ENCODE results near the gene PVRIG.
"Not testable (repeated sequence)": the region's sequence is repeated elsewhere in the genome, so short reads cannot be mapped to it uniquely, and the experiment has no call there.

Gene PVRIG

GRCh38 chr7:100200693-100201092, 19.1 kb upstream of the PVRIG start:
- H3K36me3 ChIP-seq (ENCODE audit: insufficient read depth, low read length) = no peaks in the 10 kb centered on the region
- no peak overlapping the region for H3K4me3 ChIP-seq (ENCODE audit: low read length)
- H3K27me3 ChIP-seq (ENCODE audit: control insufficient read depth, insufficient read depth, low read length) = peaks cover 45% of the 10 kb centered on the region
- H3K4me1 ChIP-seq (ENCODE audit: control insufficient read depth, insufficient read depth, low read length) = no peaks in the 10 kb centered on the region
- H3K4me2 ChIP-seq (ENCODE audit: low read length) = no peak overlapping the region
- H3K9ac ChIP-seq (ENCODE audit: low read depth, low read length) = no peak overlapping the region
- no peaks in the 10 kb centered on the region for H3K9me3 ChIP-seq (replicated peaks; ENCODE audit: low read length)

- no peaks in the 10 kb centered on the region for H3K36me3 ChIP-seq (ENCODE audit: insufficient read depth, low read length)
- no peak overlapping the region for H3K4me3 ChIP-seq (ENCODE audit: low read length)
Observed at GRCh38 chr7:100204454-100204853, 15.3 kb upstream of the PVRIG start.

GRCh38 chr7:100208911-100209408, 10.8 kb upstream of the PVRIG start:
- Histone ChIP-seq H3K36me3 (ENCODE audit: insufficient read depth, low read length) (no peaks in the 10 kb centered on the region), H3K4me1 (ENCODE audit: control insufficient read depth, insufficient read depth, low read length) (no peaks in the 10 kb centered on the region), H3K9ac (ENCODE audit: low read depth, low read length) (no peak overlapping the region), H3K27me3 (ENCODE audit: control insufficient read depth, insufficient read depth, low read length) (peaks cover 14% of the 10 kb centered on the region), H3K4me2 (ENCODE audit: low read length) (no peak overlapping the region), H3K4me3 (ENCODE audit: low read length) (no peak overlapping the region), H3K9me3 (replicated peaks; ENCODE audit: low read length) (no peaks in the 10 kb centered on the region)

More at GRCh38 chr7:100204454-100204853, 15.3 kb upstream of the PVRIG start:
- H3K4me2 ChIP-seq (ENCODE audit: low read length) = no peak overlapping the region
- H3K4me1 ChIP-seq (ENCODE audit: control insufficient read depth, insufficient read depth, low read length) = no peaks in the 10 kb centered on the region
- no peak overlapping the region for H3K9ac ChIP-seq (ENCODE audit: low read depth, low read length)
- no peaks in the 10 kb centered on the region for H3K9me3 ChIP-seq (replicated peaks; ENCODE audit: low read length)
- H3K27me3 ChIP-seq (ENCODE audit: control insufficient read depth, insufficient read depth, low read length) = peaks cover 37% of the 10 kb centered on the region

GRCh38 chr7:100209493-100209892, 10.3 kb upstream of the PVRIG start:
- Histone ChIP-seq H3K27me3 (ENCODE audit: control insufficient read depth, insufficient read depth, low read length) (peaks cover 13% of the 10 kb centered on the region), H3K9me3 (replicated peaks; ENCODE audit: low read length) (no peaks in the 10 kb centered on the region), H3K4me2 (ENCODE audit: low read length) (no peak overlapping the region), H3K4me1 (ENCODE audit: control insufficient read depth, insufficient read depth, low read length) (no peaks in the 10 kb centered on the region), H3K4me3 (ENCODE audit: low read length) (no peak overlapping the region), H3K9ac (ENCODE audit: low read depth, low read length) (no peak overlapping the region), H3K36me3 (ENCODE audit: insufficient read depth, low read length) (no peaks in the 10 kb centered on the region)

GRCh38 chr7:100210805-100211204, 8.9 kb upstream of the PVRIG start:
- no peak overlapping the region for H3K4me2 ChIP-seq (ENCODE audit: low read length)
- H3K9ac ChIP-seq (ENCODE audit: low read depth, low read length) = no peak overlapping the region
- peaks cover 13% of the 10 kb centered on the region for H3K27me3 ChIP-seq (ENCODE audit: control insufficient read depth, insufficient read depth, low read length)
- no peak overlapping the region for H3K4me3 ChIP-seq (ENCODE audit: low read length)
- no peaks in the 10 kb centered on the region for H3K4me1 ChIP-seq (ENCODE audit: control insufficient read depth, insufficient read depth, low read length)
- H3K36me3 ChIP-seq (ENCODE audit: insufficient read depth, low read length) = no peaks in the 10 kb centered on the region
- no peaks in the 10 kb centered on the region for H3K9me3 ChIP-seq (replicated peaks; ENCODE audit: low read length)

- Histone ChIP-seq H3K9ac (ENCODE audit: low read depth, low read length) (no peak overlapping the region), H3K36me3 (ENCODE audit: insufficient read depth, low read length) (no peaks in the 10 kb centered on the region), H3K4me2 (ENCODE audit: low read length) (no peak overlapping the region), H3K27me3 (ENCODE audit: control insufficient read depth, insufficient read depth, low read length) (peaks cover 13% of the 10 kb centered on the region), H3K4me1 (ENCODE audit: control insufficient read depth, insufficient read depth, low read length) (no peaks in the 10 kb centered on the region), H3K4me3 (ENCODE audit: low read length) (no peak overlapping the region), H3K9me3 (replicated peaks; ENCODE audit: low read length) (no peaks in the 10 kb centered on the region)
Observed at GRCh38 chr7:100211342-100211780, 8.4 kb upstream of the PVRIG start.

GRCh38 chr7:100212631-100213286, 7.0 kb upstream of the PVRIG start:
- Histone ChIP-seq H3K9me3 (replicated peaks; ENCODE audit: low read length) (no peaks in the 10 kb centered on the region), H3K27me3 (ENCODE audit: control insufficient read depth, insufficient read depth, low read length) (peaks cover 13% of the 10 kb centered on the region), H3K36me3 (ENCODE audit: insufficient read depth, low read length) (no peaks in the 10 kb centered on the region), H3K4me2 (ENCODE audit: low read length) (no peak overlapping the region), H3K4me3 (ENCODE audit: low read length) (no peak overlapping the region), H3K4me1 (ENCODE audit: control insufficient read depth, insufficient read depth, low read length) (no peaks in the 10 kb centered on the region), H3K9ac (ENCODE audit: low read depth, low read length) (no peak overlapping the region)

GRCh38 chr7:100213672-100214071, 6.1 kb upstream of the PVRIG start:
- Histone ChIP-seq H3K4me2 (ENCODE audit: low read length) (no peak overlapping the region), H3K4me1 (ENCODE audit: control insufficient read depth, insufficient read depth, low read length) (no peaks in the 10 kb centered on the region), H3K9ac (ENCODE audit: low read depth, low read length) (no peak overlapping the region), H3K9me3 (replicated peaks; ENCODE audit: low read length) (no peaks in the 10 kb centered on the region), H3K4me3 (ENCODE audit: low read length) (no peak overlapping the region), H3K27me3 (ENCODE audit: control insufficient read depth, insufficient read depth, low read length) (peaks cover 13% of the 10 kb centered on the region), H3K36me3 (ENCODE audit: insufficient read depth, low read length) (no peaks in the 10 kb centered on the region)

- not testable (repeated sequence) for H3K27me3 ChIP-seq (ENCODE audit: control insufficient read depth, insufficient read depth, low read length); H3K4me1 ChIP-seq (ENCODE audit: control insufficient read depth, insufficient read depth, low read length)
Observed at GRCh38 chr7:100214356-100214755, 5.4 kb upstream of the PVRIG start.

GRCh38 chr7:100215895-100216294, 3.9 kb upstream of the PVRIG start:
- H3K4me1 ChIP-seq (ENCODE audit: control insufficient read depth, insufficient read depth, low read length) = no peaks in the 10 kb centered on the region
- no peak overlapping the region for H3K9ac ChIP-seq (ENCODE audit: low read depth, low read length)
- no peak overlapping the region for H3K4me2 ChIP-seq (ENCODE audit: low read length)
- H3K36me3 ChIP-seq (ENCODE audit: insufficient read depth, low read length) = no peaks in the 10 kb centered on the region
- no peak overlapping the region for H3K4me3 ChIP-seq (ENCODE audit: low read length)
- no peaks in the 10 kb centered on the region for H3K27me3 ChIP-seq (ENCODE audit: control insufficient read depth, insufficient read depth, low read length)
- H3K9me3 ChIP-seq (replicated peaks; ENCODE audit: low read length) = no peaks in the 10 kb centered on the region

More at GRCh38 chr7:100214356-100214755, 5.4 kb upstream of the PVRIG start:
- H3K9me3 ChIP-seq (replicated peaks; ENCODE audit: low read length); H3K36me3 ChIP-seq (ENCODE audit: insufficient read depth, low read length); H3K4me2 ChIP-seq (ENCODE audit: low read length); H3K9ac ChIP-seq (ENCODE audit: low read depth, low read length); H3K4me3 ChIP-seq (ENCODE audit: low read length): not testable (repeated sequence)

- H3K9me3 ChIP-seq (replicated peaks; ENCODE audit: low read length); H3K27me3 ChIP-seq (ENCODE audit: control insufficient read depth, insufficient read depth, low read length); H3K9ac ChIP-seq (ENCODE audit: low read depth, low read length); H3K36me3 ChIP-seq (ENCODE audit: insufficient read depth, low read length); H3K4me3 ChIP-seq (ENCODE audit: low read length); H3K4me2 ChIP-seq (ENCODE audit: low read length); H3K4me1 ChIP-seq (ENCODE audit: control insufficient read depth, insufficient read depth, low read length): not testable (repeated sequence)
Observed at GRCh38 chr7:100217934-100218333, 1.8 kb upstream of the PVRIG start.

- Histone ChIP-seq H3K4me1 (ENCODE audit: control insufficient read depth, insufficient read depth, low read length) (no peaks in the 10 kb centered on the region), H3K9me3 (replicated peaks; ENCODE audit: low read length) (no peaks in the 10 kb centered on the region), H3K36me3 (ENCODE audit: insufficient read depth, low read length) (no peaks in the 10 kb centered on the region), H3K4me3 (ENCODE audit: low read length) (no peak overlapping the region), H3K9ac (ENCODE audit: low read depth, low read length) (no peak overlapping the region), H3K4me2 (ENCODE audit: low read length) (no peak overlapping the region), H3K27me3 (ENCODE audit: control insufficient read depth, insufficient read depth, low read length) (no peaks in the 10 kb centered on the region)
Observed at GRCh38 chr7:100219271-100219737, 445 bp upstream of the PVRIG start.
